Astrocyte (in vitro differentiated cells and primary cell): ENCODE data around the gene ARCN1. TPM values are rescaled to one million over a fixed set of nuclear protein-coding genes. Genes with fewer than 3 reads are reported as not detected.
"Not testable (repeated sequence)": the region's sequence is repeated elsewhere in the genome, so short reads cannot be mapped to it uniquely, and the experiment has no call there.

Experiments
- DNase-seq: peaks from one replicate; pipeline ENCODE4 v3.0.0-alpha.2; 2010; ENCODE audit warnings: low read depth
- FAIRE-seq: peaks from 2 replicates; lab custom pipeline; 2011; peaks lifted over from hg19 to GRCh38; lab: Jason Lieb, UNC
- H2AFZ ChIP-seq: 2 replicates; pipeline ENCODE4 v1.6.0; 2012; ENCODE audit warnings: low read depth, low read length, inconsistent platforms
- H3K27ac ChIP-seq: 2 replicates; pipeline ENCODE4 v1.5.1; 2011; ENCODE audit warnings: low read depth, low read length, inconsistent platforms
- H3K27me3 ChIP-seq: 2 replicates; pipeline ENCODE4 v1.6.0; 2011; ENCODE audit warnings: low read length, inconsistent platforms; ENCODE audit not compliant: insufficient read depth
- H3K36me3 ChIP-seq: 2 replicates; pipeline ENCODE4 v1.5.1; 2011; ENCODE audit warnings: low read length, inconsistent platforms; ENCODE audit not compliant: insufficient read depth
- H3K4me1 ChIP-seq: 2 replicates; pipeline ENCODE4 v1.5.1; 2011; ENCODE audit warnings: low read length, inconsistent platforms; ENCODE audit not compliant: insufficient read depth
- H3K4me2 ChIP-seq: 2 replicates; pipeline ENCODE4 v1.6.0; 2012; ENCODE audit warnings: low read length, inconsistent platforms
- H3K4me3 ChIP-seq: 2 replicates; pipeline ENCODE4 v1.5.1; 2011; ENCODE audit warnings: low read depth, mild to moderate bottlenecking, low read length, inconsistent platforms; ENCODE audit not compliant: insufficient read depth
- H3K79me2 ChIP-seq: 2 replicates; pipeline ENCODE4 v1.6.0; 2012; ENCODE audit warnings: mild to moderate bottlenecking, low read length, inconsistent platforms; ENCODE audit not compliant: insufficient read depth
- H3K9ac ChIP-seq: 2 replicates; pipeline ENCODE4 v1.6.0; 2012; ENCODE audit warnings: mild to moderate bottlenecking, low read length, inconsistent platforms
- H3K9me3 ChIP-seq: 2 replicates; pipeline ENCODE4 v1.5.1; 2012; ENCODE audit warnings: low read depth, mild to moderate bottlenecking, low read length, inconsistent platforms; ENCODE audit not compliant: insufficient read depth
- H4K20me1 ChIP-seq: 2 replicates; pipeline ENCODE4 v1.6.0; 2012; ENCODE audit warnings: low read length, inconsistent platforms; ENCODE audit not compliant: insufficient read depth
- H3K27ac Mint-ChIP-seq: one replicate; pipeline ENCODE4 v1.8.0; 2021; ENCODE audit warnings: mild to moderate bottlenecking, mixed read lengths; ENCODE audit not compliant: unreplicated experiment
- H3K27me3 Mint-ChIP-seq: one replicate; pipeline ENCODE4 v1.8.0; 2021; ENCODE audit warnings: low read depth, mixed read lengths; ENCODE audit not compliant: unreplicated experiment
- H3K36me3 Mint-ChIP-seq: one replicate; pipeline ENCODE4 v1.8.0; 2021; ENCODE audit warnings: low read depth, mixed read lengths; ENCODE audit not compliant: unreplicated experiment
- H3K4me1 Mint-ChIP-seq: one replicate; pipeline ENCODE4 v1.8.0; 2021; ENCODE audit warnings: low read depth, mixed read lengths; ENCODE audit not compliant: unreplicated experiment
- H3K4me3 Mint-ChIP-seq: one replicate; pipeline ENCODE4 v1.8.0; 2021; ENCODE audit warnings: mild to moderate bottlenecking, moderate library complexity, mixed read lengths; ENCODE audit not compliant: unreplicated experiment
- H3K9me3 Mint-ChIP-seq: one replicate; pipeline ENCODE4 v1.8.0; 2021; ENCODE audit warnings: mild to moderate bottlenecking, mixed read lengths; ENCODE audit not compliant: unreplicated experiment
- EZH2 ChIP-seq: IDR thresholded peaks from 2 replicates; pipeline ENCODE4 v1.6.1; 2012; ENCODE audit warnings: mild to moderate bottlenecking, low read length, inconsistent platforms; ENCODE audit not compliant: insufficient read depth
- total RNA-seq: library from RNA; stranded (reverse); gene quantifications from 2 replicates; pipeline ENCODE4 v1.2.1, GENCODE V29; 2021
- TF ChIP-seq, protein P1 (sequence below): IDR thresholded peaks from 2 replicates; pipeline ENCODE4 v1.5.1; 2011; ENCODE audit warnings: low read depth, mild to moderate bottlenecking, inconsistent platforms, low read length, moderate library complexity; ENCODE audit not compliant: insufficient read depth

The ARCN1 gene
- total RNA-seq, 1 donor from 2014 or later: 255 TPM

- H3K27ac ChIP-seq, H3K4me2 ChIP-seq, H3K9me3 ChIP-seq, H3K4me1 Mint-ChIP-seq, DNase-seq, H3K27me3 Mint-ChIP-seq, H2AFZ ChIP-seq, H3K27me3 ChIP-seq, H3K4me3 Mint-ChIP-seq, H3K9ac ChIP-seq, H3K9me3 Mint-ChIP-seq, H3K4me3 ChIP-seq, H3K4me1 ChIP-seq: not testable (repeated sequence)
- Mint-ChIP-seq H3K27ac (peak overlapping the region; percentile 18), H3K36me3 (peaks cover 26% of the 10 kb centered on the region)
- Histone ChIP-seq H3K79me2 (peaks cover 39% of the 10 kb centered on the region), H3K36me3 (peaks cover 59% of the 10 kb centered on the region), H4K20me1 (peaks cover 72% of the 10 kb centered on the region)
- TF ChIP-seq, protein P1, sequence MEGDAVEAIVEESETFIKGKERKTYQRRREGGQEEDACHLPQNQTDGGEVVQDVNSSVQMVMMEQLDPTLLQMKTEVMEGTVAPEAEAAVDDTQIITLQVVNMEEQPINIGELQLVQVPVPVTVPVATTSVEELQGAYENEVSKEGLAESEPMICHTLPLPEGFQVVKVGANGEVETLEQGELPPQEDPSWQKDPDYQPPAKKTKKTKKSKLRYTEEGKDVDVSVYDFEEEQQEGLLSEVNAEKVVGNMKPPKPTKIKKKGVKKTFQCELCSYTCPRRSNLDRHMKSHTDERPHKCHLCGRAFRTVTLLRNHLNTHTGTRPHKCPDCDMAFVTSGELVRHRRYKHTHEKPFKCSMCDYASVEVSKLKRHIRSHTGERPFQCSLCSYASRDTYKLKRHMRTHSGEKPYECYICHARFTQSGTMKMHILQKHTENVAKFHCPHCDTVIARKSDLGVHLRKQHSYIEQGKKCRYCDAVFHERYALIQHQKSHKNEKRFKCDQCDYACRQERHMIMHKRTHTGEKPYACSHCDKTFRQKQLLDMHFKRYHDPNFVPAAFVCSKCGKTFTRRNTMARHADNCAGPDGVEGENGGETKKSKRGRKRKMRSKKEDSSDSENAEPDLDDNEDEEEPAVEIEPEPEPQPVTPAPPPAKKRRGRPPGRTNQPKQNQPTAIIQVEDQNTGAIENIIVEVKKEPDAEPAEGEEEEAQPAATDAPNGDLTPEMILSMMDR: peak; percentile 54
- peak; percentile 50 for FAIRE-seq
Observed at GRCh38 chr11:118594984-118595383, 22.8 kb downstream of the ARCN1 start.

- Histone ChIP-seq H3K4me3 (no peak overlapping the region), H3K79me2 (peaks cover 35% of the 10 kb centered on the region), H3K27ac (no peak overlapping the region), H3K9me3 (no peaks in the 10 kb centered on the region), H3K27me3 (no peaks in the 10 kb centered on the region), H3K4me2 (no peak overlapping the region), H3K36me3 (peaks cover 59% of the 10 kb centered on the region), H4K20me1 (peaks cover 64% of the 10 kb centered on the region), H3K9ac (no peak overlapping the region), H2AFZ (no peak overlapping the region), H3K4me1 (no peaks in the 10 kb centered on the region)
- no peaks in the 10 kb centered on the region for H3K27me3 Mint-ChIP-seq
- no peak overlapping the region for H3K27ac Mint-ChIP-seq
- FAIRE-seq: no peak
- peaks cover 7% of the 10 kb centered on the region for H3K4me1 Mint-ChIP-seq
- no peak for DNase-seq
- peaks cover 27% of the 10 kb centered on the region for H3K36me3 Mint-ChIP-seq
- H3K4me3 Mint-ChIP-seq: no peak overlapping the region
- no peaks in the 10 kb centered on the region for H3K9me3 Mint-ChIP-seq
- TF ChIP-seq, protein P1: no peak
- no peak for TF ChIP-seq EZH2
Observed at GRCh38 chr11:118596224-118597146, 24.3 kb downstream of the ARCN1 start.

- H4K20me1 ChIP-seq: peaks cover 64% of the 10 kb centered on the region
- no peak for DNase-seq
- H3K9me3 Mint-ChIP-seq: no peaks in the 10 kb centered on the region
- H3K27ac Mint-ChIP-seq: no peak overlapping the region
- TF ChIP-seq, protein P1: no peak
- no peak for TF ChIP-seq EZH2
- no peaks in the 10 kb centered on the region for H3K27me3 Mint-ChIP-seq
- no peak overlapping the region for H2AFZ ChIP-seq
- H3K4me1 ChIP-seq: no peaks in the 10 kb centered on the region
- no peak overlapping the region for H3K4me3 Mint-ChIP-seq
- H3K27me3 ChIP-seq: no peaks in the 10 kb centered on the region
- H3K79me2 ChIP-seq: peaks cover 35% of the 10 kb centered on the region
- no peak for FAIRE-seq
- H3K4me2 ChIP-seq: no peak overlapping the region
- no peak overlapping the region for H3K27ac ChIP-seq
- H3K4me1 Mint-ChIP-seq: peaks cover 10% of the 10 kb centered on the region
- H3K9ac ChIP-seq: no peak overlapping the region
- H3K36me3 Mint-ChIP-seq: peaks cover 36% of the 10 kb centered on the region
- H3K9me3 ChIP-seq: no peaks in the 10 kb centered on the region
- H3K4me3 ChIP-seq: no peak overlapping the region
- peaks cover 68% of the 10 kb centered on the region for H3K36me3 ChIP-seq
Observed at GRCh38 chr11:118597556-118597955, 25.3 kb downstream of the ARCN1 start.
